ENCODE results near the gene GJD2.

Gene GJD2

GRCh38 chr15:34782901-34783300 lies 28.1 kb upstream of the GJD2 start:
- Mint-ChIP-seq H3K27ac (no peak overlapping the region), H3K27me3 (ENCODE audit: low read depth, poor library complexity) (peaks cover 26% of the 10 kb centered on the region)
- TF ChIP-seq CTCF (IDR thresholded peaks at IDR 0.05): no peak

GRCh38 chr15:34780725-34781124 lies 25.9 kb upstream of the GJD2 start:
- H3K4me1 Mint-ChIP-seq: no peaks in the 10 kb centered on the region
- peaks cover 26% of the 10 kb centered on the region for H3K27me3 Mint-ChIP-seq (ENCODE audit: low read depth, poor library complexity)
- no peaks in the 10 kb centered on the region for H3K36me3 Mint-ChIP-seq (ENCODE audit: low read depth)
- no peak overlapping the region for H3K4me3 Mint-ChIP-seq
- TF ChIP-seq CTCF (IDR thresholded peaks at IDR 0.05): no peak
- no peak overlapping the region for H3K27ac Mint-ChIP-seq
- peaks cover 19% of the 10 kb centered on the region for H3K9me3 Mint-ChIP-seq
- DNase-seq: no peak

More at GRCh38 chr15:34782901-34783300, 28.1 kb upstream of the GJD2 start:
- H3K36me3 Mint-ChIP-seq (ENCODE audit: low read depth): no peaks in the 10 kb centered on the region
- peaks cover 19% of the 10 kb centered on the region for H3K9me3 Mint-ChIP-seq
- DNase-seq: no peak
- no peak overlapping the region for H3K4me3 Mint-ChIP-seq
- no peaks in the 10 kb centered on the region for H3K4me1 Mint-ChIP-seq

- TF ChIP-seq CTCF (IDR thresholded peaks at IDR 0.05): no peak
- peaks cover 15% of the 10 kb centered on the region for H3K9me3 Mint-ChIP-seq
- peaks cover 6% of the 10 kb centered on the region for H3K27me3 Mint-ChIP-seq (ENCODE audit: low read depth, poor library complexity)
- no peak overlapping the region for H3K4me3 Mint-ChIP-seq
- no peak overlapping the region for H3K27ac Mint-ChIP-seq
- H3K4me1 Mint-ChIP-seq: no peaks in the 10 kb centered on the region
- H3K36me3 Mint-ChIP-seq (ENCODE audit: low read depth): no peaks in the 10 kb centered on the region
- DNase-seq: no peak
Observed at GRCh38 chr15:34776606-34777105, 21.9 kb upstream of the GJD2 start.

- no peaks in the 10 kb centered on the region for H3K4me1 Mint-ChIP-seq
- peaks cover 11% of the 10 kb centered on the region for H3K27me3 Mint-ChIP-seq (ENCODE audit: low read depth, poor library complexity)
- H3K9me3 Mint-ChIP-seq: no peaks in the 10 kb centered on the region
- no peak for TF ChIP-seq CTCF (IDR thresholded peaks at IDR 0.05)
- no peak overlapping the region for H3K27ac Mint-ChIP-seq
- no peak overlapping the region for H3K4me3 Mint-ChIP-seq
- no peaks in the 10 kb centered on the region for H3K36me3 Mint-ChIP-seq (ENCODE audit: low read depth)
- no peak for DNase-seq
Observed at GRCh38 chr15:34773917-34774316, 19.1 kb upstream of the GJD2 start.

- DNase-seq: no peak
- Mint-ChIP-seq H3K9me3 (no peaks in the 10 kb centered on the region), H3K4me1 (no peaks in the 10 kb centered on the region), H3K4me3 (no peak overlapping the region), H3K27me3 (ENCODE audit: low read depth, poor library complexity) (peaks cover 11% of the 10 kb centered on the region), H3K36me3 (ENCODE audit: low read depth) (no peaks in the 10 kb centered on the region), H3K27ac (no peak overlapping the region)
- TF ChIP-seq CTCF (IDR thresholded peaks at IDR 0.05): no peak
Observed at GRCh38 chr15:34773013-34773412, 18.2 kb upstream of the GJD2 start.

GRCh38 chr15:34772312-34772711 lies 17.5 kb upstream of the GJD2 start:
- Mint-ChIP-seq H3K36me3 (ENCODE audit: low read depth) (no peaks in the 10 kb centered on the region), H3K27ac (no peak overlapping the region), H3K27me3 (ENCODE audit: low read depth, poor library complexity) (peaks cover 11% of the 10 kb centered on the region), H3K4me3 (no peak overlapping the region), H3K4me1 (no peaks in the 10 kb centered on the region), H3K9me3 (no peaks in the 10 kb centered on the region)
- no peak for DNase-seq
- TF ChIP-seq CTCF (IDR thresholded peaks at IDR 0.05): no peak

Data from nephron progenitor cell (in vitro differentiated cells).